ENCODE results near the gene RAPGEF4. TPM values are rescaled to one million over a fixed set of nuclear protein-coding genes. Genes with fewer than 3 reads are reported as not detected.
"Not testable (repeated sequence)": the region's sequence is repeated elsewhere in the genome, so short reads cannot be mapped to it uniquely, and the experiment has no call there.

The RAPGEF4 gene
- total RNA-seq, 1 donor from 2014 or later, result 16.6 TPM

- intact Hi-C loops (cut with micrococcal nuclease), result no loop called here
- ATAC-seq (no peak), DNase-seq (no peak)
These were observed 30.0 kb downstream of the RAPGEF4 start for GRCh38 chr2:172765662-172766061.

- no peak for DNase-seq
- ATAC-seq, result no peak
These were observed 32.8 kb downstream of the RAPGEF4 start for GRCh38 chr2:172768401-172768800.

GRCh38 chr2:172769879-172770278, 34.2 kb downstream of the RAPGEF4 start:
- DNase-seq, result no peak
- no peak for ATAC-seq
- intact Hi-C loops (cut with micrococcal nuclease), result no loop called here

More at GRCh38 chr2:172768401-172768800, 32.8 kb downstream of the RAPGEF4 start:
- intact Hi-C loops (cut with micrococcal nuclease), result no loop called here

- intact Hi-C loops (cut with micrococcal nuclease), result no loop called here
- ATAC-seq (no peak), DNase-seq (no peak)
These were observed 35.2 kb downstream of the RAPGEF4 start for GRCh38 chr2:172770887-172771286.

GRCh38 chr2:172772633-172773032, 37.0 kb downstream of the RAPGEF4 start:
- ATAC-seq (no peak), DNase-seq (no peak)
- intact Hi-C loops (cut with micrococcal nuclease), result no loop called here

GRCh38 chr2:172774302-172774701, 38.7 kb downstream of the RAPGEF4 start:
- DNase-seq (no peak), ATAC-seq (no peak)
- intact Hi-C loops (cut with micrococcal nuclease), result no loop called here

GRCh38 chr2:172775319-172775718, 39.7 kb downstream of the RAPGEF4 start:
- intact Hi-C loops (cut with micrococcal nuclease), result no loop called here
- DNase-seq, result no peak
- no peak for ATAC-seq

- DNase-seq, result no peak
- ATAC-seq, result no peak
- intact Hi-C loops (cut with micrococcal nuclease), result no loop called here
These were observed 41.8 kb downstream of the RAPGEF4 start for GRCh38 chr2:172777431-172777830.

GRCh38 chr2:172782506-172783164, 47.0 kb downstream of the RAPGEF4 start:
- ATAC-seq (no peak), DNase-seq (no peak)
- intact Hi-C loops (cut with micrococcal nuclease), result no loop called here

- intact Hi-C loops (cut with micrococcal nuclease), result no loop called here
- peak; percentile 67 for ATAC-seq
- no peak for DNase-seq
These were observed 47.7 kb downstream of the RAPGEF4 start for GRCh38 chr2:172783165-172783898.

- intact Hi-C loops (cut with micrococcal nuclease), result no loop called here
- DNase-seq (no peak), ATAC-seq (no peak)
These were observed 53.2 kb downstream of the RAPGEF4 start for GRCh38 chr2:172788871-172789270.

- ATAC-seq (peak; percentile 66), DNase-seq (no peak)
- intact Hi-C loops (cut with micrococcal nuclease), result no loop called here
These were observed 54.8 kb downstream of the RAPGEF4 start for GRCh38 chr2:172790404-172790803.

- intact Hi-C loops (cut with micrococcal nuclease), result no loop called here
- DNase-seq, result no peak
- no peak for ATAC-seq
These were observed 56.3 kb downstream of the RAPGEF4 start for GRCh38 chr2:172791953-172792352.

- intact Hi-C loops (cut with micrococcal nuclease), result no loop called here
These were observed 57.1 kb downstream of the RAPGEF4 start for GRCh38 chr2:172792711-172793110.

GRCh38 chr2:172803308-172803707, 67.7 kb downstream of the RAPGEF4 start:
- intact Hi-C loops (cut with micrococcal nuclease); ATAC-seq; DNase-seq: not testable (repeated sequence)

More at GRCh38 chr2:172792711-172793110, 57.1 kb downstream of the RAPGEF4 start:
- ATAC-seq (no peak), DNase-seq (no peak)

- DNase-seq, result no peak
- ATAC-seq, result no peak
- intact Hi-C loops (cut with micrococcal nuclease), result no loop called here
These were observed 68.8 kb downstream of the RAPGEF4 start for GRCh38 chr2:172804423-172804822.

- intact Hi-C loops (cut with micrococcal nuclease), result loop anchor here (5.0 kb wide), 1 partner anchor 126 kb away; no protein-coding TSS in a partner anchor
- DNase-seq, result no peak
- peak; percentile 35 for ATAC-seq
These were observed 70.8 kb downstream of the RAPGEF4 start for GRCh38 chr2:172806493-172806892.

GRCh38 chr2:172806996-172807395, 71.4 kb downstream of the RAPGEF4 start:
- ATAC-seq (no peak), DNase-seq (no peak)
- intact Hi-C loops (cut with micrococcal nuclease), result loop anchor here (5.0 kb wide), 1 partner anchor 125 kb away; no protein-coding TSS in a partner anchor

- ATAC-seq, result no peak
- no peak for DNase-seq
- intact Hi-C loops (cut with micrococcal nuclease), result loop anchor here (5.0 kb wide), 1 partner anchor 124 kb away; no protein-coding TSS in a partner anchor
These were observed 72.5 kb downstream of the RAPGEF4 start for GRCh38 chr2:172808156-172808555.

- ATAC-seq, result no peak
- DNase-seq, result no peak
- intact Hi-C loops (cut with micrococcal nuclease), result no loop called here
These were observed 75.4 kb downstream of the RAPGEF4 start for GRCh38 chr2:172811027-172811426.
